HCT116 (cell line): Measurements from ENCODE around the gene ACOXL. TPM values are rescaled to one million over a fixed set of nuclear protein-coding genes. Genes with fewer than 3 reads are reported as not detected.
A peak's percentile ranks its signal among the peaks of the same experiment; 100 is the strongest.

Experiments
- ATAC-seq: fragments of 200-7000 bp; cut with Tn5 transposase; 2 replicates; pipeline ENCODE4 v1.9.1; 2020; ENCODE audit warnings: mild to moderate bottlenecking, moderate library complexity
- BruUV-seq: library from RNA; stranded (reverse); fragments of 400-500 nt; replicated peaks from 2 replicates; lab custom pipeline; 2021; lab: Mats Ljungman, UMichigan
- CTCF ChIA-PET: fragments of 300-600 bp; sonication (Branson Sonifier 250); formaldehyde crosslinking; loops from one replicate; lab custom pipeline; 2021; ENCODE audit warnings: antibody characterized with exemption; lab: Charles Lee
- POLR2A ChIA-PET: fragments of 300-600, 350-600 bp; sonication (Branson Sonifier 250); formaldehyde crosslinking; loops from one replicate; lab custom pipeline; 2021; ENCODE audit warnings: antibody characterized with exemption; lab: Charles Lee
- RAD21 ChIA-PET, 2 experiments: fragments of 300-600 bp; sonication (Branson Sonifier 250); formaldehyde crosslinking; loops; one replicate each; lab custom pipeline; 2023; ENCODE audit warnings: low total read pairs in 2 of 2; ENCODE audit not compliant: uncharacterized antibody in 2 of 2, unreplicated experiment in 2 of 2, low non-redundant PET in 1 of 2; lab: Charles Lee
- DNase-seq: peaks from one replicate; pipeline ENCODE4 v3.0.0-alpha.2; 2010; ENCODE audit warnings: low read depth, low spot score
- H2AFZ ChIP-seq: fragments of 200-600 bp; shearing (Covaris generic), sonication (generic); 2 replicates; pipeline ENCODE4 v1.6.1; 2017; ENCODE audit warnings: low read depth, mixed run types, mixed read lengths, antibody characterized with exemption, low read length; ENCODE audit not compliant: poor library complexity, severe bottlenecking
- H3K27ac ChIP-seq: 2 replicates; pipeline ENCODE4 v1.5.1; 2012; ENCODE audit warnings: low read depth, low read length
- H3K27me3 ChIP-seq: fragments of 200-600 bp; sonication (generic); 2 replicates; pipeline ENCODE4 v1.6.1; 2016; ENCODE audit warnings: mixed run types, low read length, mixed read lengths; ENCODE audit not compliant: insufficient read depth
- H3K36me3 ChIP-seq, 2 experiments: fragments of 200-500 bp in 1 of 2; fragments of 200-600 bp in 1 of 2; sonication (Bioruptor generic) in 1 of 2; sonication (generic) in 1 of 2; 2 replicates each; pipeline versions ENCODE4 v1.5.1 to v1.6.1; 2014 to 2016; ENCODE audit warnings: low read length in 2 of 2, inconsistent platforms in 1 of 2, mixed read lengths in 1 of 2, mixed run types in 1 of 2; ENCODE audit not compliant: insufficient read depth in 2 of 2, control insufficient read depth in 1 of 2
- H3K4me1 ChIP-seq, 2 experiments: fragments of 200-600 bp in 1 of 2; sonication (generic) in 1 of 2; 2 replicates each; pipeline versions ENCODE4 v1.5.1 to v1.6.1; 2012 to 2017; ENCODE audit warnings: low read length in 2 of 2, inconsistent platforms in 1 of 2, mild to moderate bottlenecking in 1 of 2, mixed read lengths in 1 of 2, mixed run types in 1 of 2, moderate library complexity in 1 of 2; ENCODE audit not compliant: insufficient read depth in 2 of 2, control insufficient read depth in 1 of 2
- H3K4me2 ChIP-seq: fragments of 200-600 bp; sonication (generic); 2 replicates; pipeline ENCODE4 v1.6.1; 2017; ENCODE audit warnings: mixed run types, low read length, mixed read lengths
- H3K4me3 ChIP-seq, 2 experiments: fragments of 200-600 bp in 1 of 2; sonication (generic) in 1 of 2; replicated peaks in 1 of 2; 2 replicates each; pipeline ENCODE4 v1.5.1; 2011 to 2016; ENCODE audit warnings: low read length in 2 of 2, control low read depth in 1 of 2, low read depth in 1 of 2, mild to moderate bottlenecking in 1 of 2, mixed read lengths in 1 of 2, mixed run types in 1 of 2
- H3K79me2 ChIP-seq: fragments of 200-600 bp; sonication (generic); 2 replicates; pipeline ENCODE4 v1.6.1; 2017; ENCODE audit warnings: mild to moderate bottlenecking, mixed run types, low read length, moderate library complexity, mixed read lengths; ENCODE audit not compliant: insufficient read depth
- H3K9ac ChIP-seq: fragments of 200-600 bp; sonication (generic); 2 replicates; pipeline ENCODE4 v1.6.1; 2016; ENCODE audit warnings: low read length, mixed read lengths
- H3K9me2 ChIP-seq: fragments of 200-600 bp; sonication (generic), shearing (Covaris generic); 2 replicates; pipeline ENCODE4 v1.6.1; 2017; ENCODE audit warnings: mixed run types, mild to moderate bottlenecking, moderate library complexity; ENCODE audit not compliant: insufficient read depth
- H3K9me3 ChIP-seq, 2 experiments: fragments of 200-500 bp in 1 of 2; fragments of 200-600 bp in 1 of 2; sonication (Bioruptor generic) in 1 of 2; sonication (generic) in 1 of 2; 2 replicates each; pipeline ENCODE4 v1.6.1; 2014 to 2017; ENCODE audit warnings: low read length in 2 of 2, mixed read lengths in 2 of 2, inconsistent platforms in 1 of 2, low read depth in 1 of 2, mild to moderate bottlenecking in 1 of 2, mixed run types in 1 of 2, moderate library complexity in 1 of 2; ENCODE audit not compliant: control insufficient read depth in 1 of 2, insufficient read depth in 1 of 2
- H4K20me1 ChIP-seq: fragments of 200-600 bp; sonication (generic), shearing (Covaris generic); 2 replicates; pipeline ENCODE4 v1.6.1; 2017; ENCODE audit warnings: mixed run types, mild to moderate bottlenecking, moderate library complexity; ENCODE audit not compliant: insufficient read depth
- CBX3 ChIP-seq: IDR thresholded peaks from 2 replicates; pipeline ENCODE4 v1.6.1; 2012; ENCODE audit warnings: low read depth
- CEBPB ChIP-seq: IDR thresholded peaks from 2 replicates; pipeline ENCODE4 v1.6.1; 2012; ENCODE audit warnings: low read depth
- ELF1 ChIP-seq: IDR thresholded peaks from 2 replicates; pipeline ENCODE4 v1.6.1; 2012; ENCODE audit warnings: low read depth, borderline replicate concordance
- EZH2phosphoT487 ChIP-seq: fragments of 200-600 bp; IDR thresholded peaks from 2 replicates; pipeline ENCODE4 v1.6.1; 2018; ENCODE audit warnings: antibody characterized with exemption, borderline replicate concordance
- FOSL1 ChIP-seq: IDR thresholded peaks from 2 replicates; pipeline ENCODE4 v1.6.1; 2012; ENCODE audit warnings: low read depth
- JUND ChIP-seq: IDR thresholded peaks from 2 replicates; pipeline ENCODE4 v1.6.1; 2012
- POLR2A ChIP-seq: IDR thresholded peaks from 2 replicates; pipeline ENCODE4 v1.7.0; 2011; ENCODE audit warnings: borderline replicate concordance; ENCODE audit not compliant: insufficient read depth, insufficient read length; ENCODE audit errors: extremely low read depth
- POLR2AphosphoS5 ChIP-seq: IDR thresholded peaks from 2 replicates; pipeline ENCODE4 v1.6.1; 2011; ENCODE audit warnings: mild to moderate bottlenecking, low read depth, low read length, moderate library complexity
- RAD21 ChIP-seq: IDR thresholded peaks from 2 replicates; pipeline ENCODE4 v1.6.1; 2012; ENCODE audit warnings: low read depth, mild to moderate bottlenecking
- SIN3A ChIP-seq: IDR thresholded peaks from 2 replicates; pipeline ENCODE4 v1.6.1; 2012; ENCODE audit warnings: low read depth
- SRF ChIP-seq: IDR thresholded peaks from 2 replicates; pipeline ENCODE4 v1.6.1; 2012; ENCODE audit warnings: low read depth
- ZFX ChIP-seq: fragments of 450-650 bp; IDR thresholded peaks from 2 replicates; pipeline ENCODE4 v1.6.1; 2017
- ZNF274 ChIP-seq: fragments of 200-500 bp; sonication (Bioruptor generic); IDR thresholded peaks from 2 replicates; pipeline ENCODE4 v1.6.1; 2014; ENCODE audit warnings: mild to moderate bottlenecking, low read depth, low read length, inconsistent platforms
- intact Hi-C: fragments of 100-400 bp; cut with micrococcal nuclease; formaldehyde crosslinking; loops from 2 replicates; pipeline ENCODE4 v1.10.0; 2022
- total RNA-seq: library from RNA; stranded (reverse); gene quantifications from one replicate; pipeline ENCODE4 v1.2.1, GENCODE V29; 2021; ENCODE audit not compliant: unreplicated experiment
- TF ChIP-seq, protein P1 (sequence below): IDR thresholded peaks from 2 replicates; pipeline ENCODE4 v1.6.1; 2012
- TF ChIP-seq, protein P2 (sequence below): IDR thresholded peaks from 2 replicates; pipeline ENCODE4 v1.6.1; 2012; ENCODE audit warnings: low read depth
- TF ChIP-seq, protein P3 (sequence below): IDR thresholded peaks from 2 replicates; pipeline ENCODE4 v1.6.1; 2012
- TF ChIP-seq, protein P4 (sequence below), 3 experiments: fragments of 200-600 bp in 1 of 3; sonication (generic) in 1 of 3; IDR thresholded peaks in 2 of 3; conservative IDR thresholded peaks in 1 of 3; 2 replicates each; pipeline ENCODE4 v1.5.1; 2012 to 2017; ENCODE audit warnings: low read depth in 2 of 3, low read length in 2 of 3, antibody characterized with exemption in 1 of 3, borderline replicate concordance in 1 of 3, control low read depth in 1 of 3, mild to moderate bottlenecking in 1 of 3, mixed read lengths in 1 of 3, mixed run types in 1 of 3, moderate library complexity in 1 of 3; ENCODE audit not compliant: insufficient read depth in 1 of 3

ACOXL gene
- total RNA-seq, 1 experiment from 2014 or later: 5.5 TPM

DNA sequence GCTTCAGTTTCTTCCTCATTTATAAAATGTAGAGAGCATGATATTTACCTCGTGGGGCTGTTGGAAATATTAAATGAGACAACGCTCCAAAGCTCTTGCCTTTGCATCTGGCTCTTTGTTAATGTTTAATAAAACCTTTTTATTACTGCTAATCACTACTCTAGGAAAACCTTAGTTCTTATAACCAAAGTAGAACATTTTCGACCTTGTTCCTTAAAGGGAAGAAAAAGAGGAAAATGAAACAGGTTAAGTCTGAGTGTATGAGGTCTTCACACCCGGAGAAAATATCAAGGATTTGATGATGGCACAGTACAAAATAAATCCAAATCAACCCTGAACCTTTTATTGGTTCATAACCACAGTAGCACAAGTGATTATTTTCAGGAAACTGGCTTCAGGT lies 301.8 kb downstream of the ACOXL start:
- peak overlapping the region; percentile 63; the same call in 1 of the 2 replicates for H3K9ac ChIP-seq
- H3K4me1 ChIP-seq: peaks cover 30 to 60% of the 10 kb centered on the region in 2 experiments
- no peaks in the 10 kb centered on the region for H3K36me3 ChIP-seq
- H3K27ac ChIP-seq: no peak overlapping the region
- DNase-seq: no peak
- no peak overlapping the region for H2AFZ ChIP-seq
- H3K79me2 ChIP-seq: no peaks in the 10 kb centered on the region
- no peaks in the 10 kb centered on the region for H3K27me3 ChIP-seq
- no peaks in the 10 kb centered on the region for H3K9me3 ChIP-seq
- H3K9me2 ChIP-seq: no peaks in the 10 kb centered on the region
- H3K4me2 ChIP-seq: peak overlapping the region; percentile 85; the same call in 1 of the 2 replicates
- H3K4me3 ChIP-seq: no peak overlapping the region
- TF ChIP-seq JUND: no peak
- TF ChIP-seq CBX3: no peak
- TF ChIP-seq, protein P1, sequence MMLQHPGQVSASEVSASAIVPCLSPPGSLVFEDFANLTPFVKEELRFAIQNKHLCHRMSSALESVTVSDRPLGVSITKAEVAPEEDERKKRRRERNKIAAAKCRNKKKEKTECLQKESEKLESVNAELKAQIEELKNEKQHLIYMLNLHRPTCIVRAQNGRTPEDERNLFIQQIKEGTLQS: no peak
- no peak for TF ChIP-seq ELF1
- ChIA-PET POLR2A (no interaction called here), RAD21 (no interaction called here), CTCF (no interaction called here)
- intact Hi-C loops: no loop called here
- no peaks in the 10 kb centered on the region for H4K20me1 ChIP-seq
- no TSS peak for BruUV-seq
- no peak for ATAC-seq

DNA sequence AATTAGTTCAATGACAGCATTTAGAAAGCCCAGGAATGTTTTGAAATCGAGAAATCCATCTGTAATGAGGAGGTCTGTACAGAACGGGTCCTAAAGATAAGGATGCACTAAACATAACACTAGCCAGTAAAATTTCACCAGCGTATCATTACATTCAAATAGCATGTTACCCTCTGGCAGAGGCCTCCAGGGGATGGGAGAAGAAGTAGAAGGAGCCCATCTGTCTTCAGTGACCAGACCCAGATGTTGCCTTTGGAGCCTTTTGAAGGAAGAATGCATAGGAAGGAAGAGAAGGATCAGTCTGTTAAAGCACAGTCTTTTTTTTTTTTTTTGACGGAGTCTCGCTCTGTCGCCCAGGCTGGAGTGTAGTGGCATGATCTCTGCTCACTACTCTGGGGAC lies 302.2 kb downstream of the ACOXL start:
- no peak overlapping the region for H3K27ac ChIP-seq
- CTCF ChIA-PET: no interaction called here
- intact Hi-C loops: no loop called here
- H3K9me3 ChIP-seq: no peaks in the 10 kb centered on the region
- no peaks in the 10 kb centered on the region for H3K36me3 ChIP-seq
- no peak overlapping the region for H3K4me3 ChIP-seq
- BruUV-seq: no TSS peak
- ATAC-seq (no peak), DNase-seq (no peak)
- POLR2A ChIA-PET: no interaction called here
- no peaks in the 10 kb centered on the region for H4K20me1 ChIP-seq
- no peak overlapping the region for H3K9ac ChIP-seq
- H3K79me2 ChIP-seq: no peaks in the 10 kb centered on the region
- H3K9me2 ChIP-seq: no peaks in the 10 kb centered on the region
- RAD21 ChIA-PET: no interaction called here
- no peaks in the 10 kb centered on the region for H3K27me3 ChIP-seq
- H3K4me2 ChIP-seq: no peak overlapping the region
- H3K4me1 ChIP-seq: peaks cover 25 to 55% of the 10 kb centered on the region in 2 experiments
- no peak overlapping the region for H2AFZ ChIP-seq
- TF ChIP-seq, protein P2, sequence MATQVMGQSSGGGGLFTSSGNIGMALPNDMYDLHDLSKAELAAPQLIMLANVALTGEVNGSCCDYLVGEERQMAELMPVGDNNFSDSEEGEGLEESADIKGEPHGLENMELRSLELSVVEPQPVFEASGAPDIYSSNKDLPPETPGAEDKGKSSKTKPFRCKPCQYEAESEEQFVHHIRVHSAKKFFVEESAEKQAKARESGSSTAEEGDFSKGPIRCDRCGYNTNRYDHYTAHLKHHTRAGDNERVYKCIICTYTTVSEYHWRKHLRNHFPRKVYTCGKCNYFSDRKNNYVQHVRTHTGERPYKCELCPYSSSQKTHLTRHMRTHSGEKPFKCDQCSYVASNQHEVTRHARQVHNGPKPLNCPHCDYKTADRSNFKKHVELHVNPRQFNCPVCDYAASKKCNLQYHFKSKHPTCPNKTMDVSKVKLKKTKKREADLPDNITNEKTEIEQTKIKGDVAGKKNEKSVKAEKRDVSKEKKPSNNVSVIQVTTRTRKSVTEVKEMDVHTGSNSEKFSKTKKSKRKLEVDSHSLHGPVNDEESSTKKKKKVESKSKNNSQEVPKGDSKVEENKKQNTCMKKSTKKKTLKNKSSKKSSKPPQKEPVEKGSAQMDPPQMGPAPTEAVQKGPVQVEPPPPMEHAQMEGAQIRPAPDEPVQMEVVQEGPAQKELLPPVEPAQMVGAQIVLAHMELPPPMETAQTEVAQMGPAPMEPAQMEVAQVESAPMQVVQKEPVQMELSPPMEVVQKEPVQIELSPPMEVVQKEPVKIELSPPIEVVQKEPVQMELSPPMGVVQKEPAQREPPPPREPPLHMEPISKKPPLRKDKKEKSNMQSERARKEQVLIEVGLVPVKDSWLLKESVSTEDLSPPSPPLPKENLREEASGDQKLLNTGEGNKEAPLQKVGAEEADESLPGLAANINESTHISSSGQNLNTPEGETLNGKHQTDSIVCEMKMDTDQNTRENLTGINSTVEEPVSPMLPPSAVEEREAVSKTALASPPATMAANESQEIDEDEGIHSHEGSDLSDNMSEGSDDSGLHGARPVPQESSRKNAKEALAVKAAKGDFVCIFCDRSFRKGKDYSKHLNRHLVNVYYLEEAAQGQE: no peak
- TF ChIP-seq ZNF274 (no peak), POLR2A (no peak), ZFX (no peak), RAD21 (no peak), SIN3A (no peak), CEBPB (no peak), JUND (no peak), POLR2AphosphoS5 (no peak), ELF1 (no peak), EZH2phosphoT487 (no peak), FOSL1 (no peak), SRF (no peak), CBX3 (no peak)
- TF ChIP-seq, protein P3, sequence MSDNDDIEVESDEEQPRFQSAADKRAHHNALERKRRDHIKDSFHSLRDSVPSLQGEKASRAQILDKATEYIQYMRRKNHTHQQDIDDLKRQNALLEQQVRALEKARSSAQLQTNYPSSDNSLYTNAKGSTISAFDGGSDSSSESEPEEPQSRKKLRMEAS: no peak
- TF ChIP-seq, protein P4, sequence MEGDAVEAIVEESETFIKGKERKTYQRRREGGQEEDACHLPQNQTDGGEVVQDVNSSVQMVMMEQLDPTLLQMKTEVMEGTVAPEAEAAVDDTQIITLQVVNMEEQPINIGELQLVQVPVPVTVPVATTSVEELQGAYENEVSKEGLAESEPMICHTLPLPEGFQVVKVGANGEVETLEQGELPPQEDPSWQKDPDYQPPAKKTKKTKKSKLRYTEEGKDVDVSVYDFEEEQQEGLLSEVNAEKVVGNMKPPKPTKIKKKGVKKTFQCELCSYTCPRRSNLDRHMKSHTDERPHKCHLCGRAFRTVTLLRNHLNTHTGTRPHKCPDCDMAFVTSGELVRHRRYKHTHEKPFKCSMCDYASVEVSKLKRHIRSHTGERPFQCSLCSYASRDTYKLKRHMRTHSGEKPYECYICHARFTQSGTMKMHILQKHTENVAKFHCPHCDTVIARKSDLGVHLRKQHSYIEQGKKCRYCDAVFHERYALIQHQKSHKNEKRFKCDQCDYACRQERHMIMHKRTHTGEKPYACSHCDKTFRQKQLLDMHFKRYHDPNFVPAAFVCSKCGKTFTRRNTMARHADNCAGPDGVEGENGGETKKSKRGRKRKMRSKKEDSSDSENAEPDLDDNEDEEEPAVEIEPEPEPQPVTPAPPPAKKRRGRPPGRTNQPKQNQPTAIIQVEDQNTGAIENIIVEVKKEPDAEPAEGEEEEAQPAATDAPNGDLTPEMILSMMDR (IDR thresholded peaks at IDR 0.05 in 2 of 3, conservative IDR thresholded peaks at IDR 0.05 in 1 of 3; ENCODE audit: borderline replicate concordance in 1 of 3, insufficient read depth in 1 of 3, low read depth in 2 of 3, low read length in 2 of 3): no peak
